Smooth muscle cell (in vitro differentiated cells): ENCODE data around the gene MYO5C. TPM values are rescaled to one million over a fixed set of nuclear protein-coding genes. Genes with fewer than 3 reads are reported as not detected.

Experiments used
- DNase-seq: peaks from one replicate; lab custom pipeline; 2025; ENCODE audit not compliant: unreplicated experiment; lab: John Stamatoyannopoulos, UW
- H2AFZ ChIP-seq: fragments of 200-600 bp; sonication (generic); 2 replicates; pipeline ENCODE4 v1.6.0; 2016; ENCODE audit warnings: antibody characterized with exemption, low read depth, mild to moderate bottlenecking
- H3F3A ChIP-seq: fragments of 200-600 bp; sonication (generic); 2 replicates; pipeline ENCODE4 v1.6.0; 2017; ENCODE audit warnings: antibody characterized with exemption, low read depth
- H3K27ac ChIP-seq: fragments of 200-600 bp; sonication (generic); 2 replicates; pipeline ENCODE4 v1.5.1; 2016; ENCODE audit warnings: low read depth, mild to moderate bottlenecking
- H3K27me3 ChIP-seq: fragments of 200-600 bp; sonication (generic); 2 replicates; pipeline ENCODE4 v1.6.1; 2016; ENCODE audit warnings: low read depth, mild to moderate bottlenecking
- H3K36me3 ChIP-seq: fragments of 200-600 bp; sonication (generic); 2 replicates; pipeline ENCODE4 v1.5.1; 2016; ENCODE audit warnings: low read depth
- H3K4me1 ChIP-seq: fragments of 200-600 bp; sonication (generic); 2 replicates; pipeline ENCODE4 v1.5.1; 2016; ENCODE audit warnings: low read depth
- H3K4me2 ChIP-seq: fragments of 200-600 bp; sonication (generic); 2 replicates; pipeline ENCODE4 v1.6.0; 2016; ENCODE audit warnings: mild to moderate bottlenecking
- H3K4me3 ChIP-seq: fragments of 200-600 bp; sonication (generic); 2 replicates; pipeline ENCODE4 v1.5.1; 2016; ENCODE audit warnings: mild to moderate bottlenecking
- H3K79me2 ChIP-seq: fragments of 200-600 bp; sonication (generic); 2 replicates; pipeline ENCODE4 v1.6.0; 2016; ENCODE audit warnings: low read depth, mild to moderate bottlenecking
- H3K9ac ChIP-seq: fragments of 200-600 bp; sonication (generic); 2 replicates; pipeline ENCODE4 v1.6.0; 2016; ENCODE audit warnings: low read depth
- H3K9me3 ChIP-seq: fragments of 200-600 bp; sonication (generic); replicated peaks from 2 replicates; pipeline ENCODE4 v1.5.1; 2016; ENCODE audit warnings: low read depth
- H4K20me1 ChIP-seq: fragments of 200-600 bp; sonication (generic); 2 replicates; pipeline ENCODE4 v1.6.0; 2016; ENCODE audit warnings: low read depth
- CTCF ChIP-seq: fragments of 200-600 bp; sonication (generic); IDR thresholded peaks from 2 replicates; pipeline ENCODE4 v1.5.1; 2017; ENCODE audit warnings: borderline replicate concordance, mild to moderate bottlenecking, antibody characterized with exemption; ENCODE audit not compliant: insufficient read depth, poor library complexity, severe bottlenecking
- WGBS: methylation state at CpG from one replicate; pipeline ENCODE4 v1.1.7; 2016; ENCODE audit warnings: low lambda C conversion rate; 5-methylcytosine and 5-hydroxymethylcytosine counted together
- polyA plus RNA-seq: library from polyadenylated mRNA; unstranded; fragments of >200 nt; fragmentation: Nextera tagmentation; extraction: Ambion mirVana; gene quantifications from 2 replicates; pipeline ENCODE4 v1.2.1, GENCODE V29; 2016
- total RNA-seq: library from RNA; depleted of rRNA; stranded (reverse); fragments of >200 nt; gene quantifications from 2 replicates; pipeline ENCODE4 v1.2.3, GENCODE V29; 2014

The MYO5C gene
- total and polyA plus RNA-seq, 2 experiments from 2014 or later = 0.26 to 1.5 TPM

GRCh38 chr15:52184721-52185120 lies 110.9 kb downstream of the MYO5C start:
- H3K9me3 ChIP-seq = no peaks in the 10 kb centered on the region
- TF ChIP-seq CTCF = no peak
- H3K4me2 ChIP-seq = no peak overlapping the region
- no peaks in the 10 kb centered on the region for H3K27me3 ChIP-seq
- no peaks in the 10 kb centered on the region for H3K36me3 ChIP-seq
- no peak overlapping the region for H2AFZ ChIP-seq
- no peak overlapping the region for H3K4me3 ChIP-seq
- no peaks in the 10 kb centered on the region for H3F3A ChIP-seq
- WGBS = 74% methylated on average over 5 of the region's 5 CpGs
- no peak for DNase-seq
- no peaks in the 10 kb centered on the region for H4K20me1 ChIP-seq
- H3K4me1 ChIP-seq = no peaks in the 10 kb centered on the region
- no peaks in the 10 kb centered on the region for H3K79me2 ChIP-seq
- H3K27ac ChIP-seq = no peak overlapping the region
- H3K9ac ChIP-seq = no peak overlapping the region

- Histone ChIP-seq H3K79me2 (no peaks in the 10 kb centered on the region), H4K20me1 (no peaks in the 10 kb centered on the region), H3K4me1 (no peaks in the 10 kb centered on the region), H3K4me2 (no peak overlapping the region), H3K27ac (no peak overlapping the region), H2AFZ (no peak overlapping the region), H3K36me3 (no peaks in the 10 kb centered on the region), H3K9ac (no peak overlapping the region), H3K4me3 (no peak overlapping the region), H3K9me3 (no peaks in the 10 kb centered on the region), H3F3A (no peaks in the 10 kb centered on the region), H3K27me3 (no peaks in the 10 kb centered on the region)
- 46% methylated on average over 2 of the region's 2 CpGs for WGBS
- no peak for DNase-seq
- peak; percentile 49 for TF ChIP-seq CTCF
These were observed 111.9 kb downstream of the MYO5C start for GRCh38 chr15:52183562-52184173.

GRCh38 chr15:52181938-52182780 lies 113.4 kb downstream of the MYO5C start:
- no peak for TF ChIP-seq CTCF
- H2AFZ ChIP-seq = no peak overlapping the region
- H3K36me3 ChIP-seq = no peaks in the 10 kb centered on the region
- no peaks in the 10 kb centered on the region for H3K9me3 ChIP-seq
- H3K9ac ChIP-seq = no peak overlapping the region
- no peaks in the 10 kb centered on the region for H3K27me3 ChIP-seq
- no peaks in the 10 kb centered on the region for H3K79me2 ChIP-seq
- H3F3A ChIP-seq = no peaks in the 10 kb centered on the region
- no peak for DNase-seq
- no peak overlapping the region for H3K4me3 ChIP-seq
- no peak overlapping the region for H3K27ac ChIP-seq
- WGBS = 93% methylated on average over 6 of the region's 6 CpGs
- H3K4me2 ChIP-seq = no peak overlapping the region
- H4K20me1 ChIP-seq = no peaks in the 10 kb centered on the region
- no peaks in the 10 kb centered on the region for H3K4me1 ChIP-seq
